A549 treated with GW870086 at 1 μM for 4 hours (cell line): ENCODE results near the gene GPR61. TPM values are rescaled to one million over a fixed set of nuclear protein-coding genes. Genes with fewer than 3 reads are reported as not detected.

Experiments
- total RNA-seq: library from RNA; stranded (reverse); fragments of 200-300 nt; extraction: Qiagen RNA extraction; gene quantifications from 5 replicates; pipeline ENCODE4 v1.2.3, GENCODE V29; 2022; ENCODE audit warnings: low read depth

GPR61 gene
- total RNA-seq, result not detected in 5 replicates

GRCh38 chr1:109539676-109540075 lies at the start of gene GPR61:
Gene GPR61 (plus strand): TSS chr1:109539872. CDS start chr1:109543023, 3,151 bp downstream.

GRCh38 chr1:109493805-109494539 lies 45.7 kb upstream of the GPR61 start, which contains the start of gene CYB561D1:
Gene CYB561D1 (plus strand): TSS chr1:109494094. CDS start chr1:109494140, 46 bp downstream.

GRCh38 chr1:109509176-109510134 lies 30.2 kb upstream of the GPR61 start, which contains the start of gene AMIGO1:
Gene AMIGO1 (minus strand): TSS chr1:109509727. CDS start chr1:109508912, 815 bp downstream.

GRCh38 chr1:109548321-109549267 lies 8.9 kb downstream of the GPR61 start, which contains the start of gene GNAI3:
Gene GNAI3 (plus strand): TSS chr1:109548615. CDS start chr1:109548721, 106 bp downstream.

Other genes with a start within 250 kb of the GPR61 start
- not detected in 5 replicates for gene MYBPHL, start 232.9 kb upstream of the GPR61 start, total RNA-seq
- 3.3 to 4.6 TPM (median 4.0 TPM) in 5 replicates for gene SORT1, start 142.0 kb upstream of the GPR61 start, total RNA-seq
- 107 to 114 TPM (median 110 TPM) in 5 replicates for gene PSMA5, start 113.4 kb upstream of the GPR61 start, total RNA-seq
- 0.07 to 0.11 TPM (median 0.10 TPM) in 5 replicates for gene SYPL2, start 73.3 kb upstream of the GPR61 start, total RNA-seq
- gene ATXN7L2, start 56.0 kb upstream of the GPR61 start, total RNA-seq, result 1.7 to 2.3 TPM (median 2.1 TPM) in 5 replicates
- 4.0 to 5.1 TPM (median 4.4 TPM) in 5 replicates for gene CYB561D1, start 45.8 kb upstream of the GPR61 start, total RNA-seq
- 1.1 to 1.4 TPM (median 1.2 TPM) in 5 replicates for gene AMIGO1, start 30.1 kb upstream of the GPR61 start, total RNA-seq
- gene GNAI3, start 8.7 kb downstream of the GPR61 start, total RNA-seq, result 4.4 to 5.7 TPM (median 5.1 TPM) in 5 replicates
- gene GNAT2, start 79.7 kb downstream of the GPR61 start, total RNA-seq, result 0.14 to 0.26 TPM in 2 of 5 replicates, not detected in the others
- gene AMPD2, start 80.0 kb downstream of the GPR61 start, total RNA-seq, result 21.8 to 31.1 TPM (median 23.9 TPM) in 5 replicates
- 7.6 to 9.8 TPM (median 8.7 TPM) in 5 replicates for gene GSTM4, start 116.2 kb downstream of the GPR61 start, total RNA-seq
- gene GSTM2, start 128.2 kb downstream of the GPR61 start, total RNA-seq, result 3.0 to 4.0 TPM (median 3.5 TPM) in 5 replicates
- not detected in 5 replicates for gene GSTM1, start 147.9 kb downstream of the GPR61 start, total RNA-seq
- not detected in 5 replicates for gene GSTM5, start 172.4 kb downstream of the GPR61 start, total RNA-seq
- gene GSTM3, start 201.2 kb downstream of the GPR61 start, total RNA-seq, result 21.5 to 28.1 TPM (median 24.6 TPM) in 5 replicates
- gene EPS8L3, start 224.1 kb downstream of the GPR61 start, total RNA-seq, result 0.47 to 1.6 TPM (median 0.85 TPM) in 5 replicates